Astrocyte of the hippocampus (primary cell): Measurements from ENCODE around the gene GFI1B.
A peak's percentile ranks its signal among the peaks of the same experiment; 100 is the strongest.
"Not testable (repeated sequence)": the region's sequence is repeated elsewhere in the genome, so short reads cannot be mapped to it uniquely, and the experiment has no call there.

Experiments used
- DNase-seq: peaks from one replicate; pipeline ENCODE4 v3.0.0; 2011; ENCODE audit warnings: low read depth, low spot score

The GFI1B gene

GRCh38 chr9:132991351-132992300 is 13.1 kb downstream of the GFI1B start:
- no peak for DNase-seq

GRCh38 chr9:132993511-132993939 is 15.0 kb downstream of the GFI1B start:
- DNase-seq: no peak

- peak; percentile 65 for DNase-seq
These were observed 16.1 kb downstream of the GFI1B start for GRCh38 chr9:132994410-132995120.

GRCh38 chr9:132995121-132995420 is 16.6 kb downstream of the GFI1B start:
- DNase-seq: no peak

- no peak for DNase-seq
These were observed 17.4 kb downstream of the GFI1B start for GRCh38 chr9:132995879-132996278.

DNA sequence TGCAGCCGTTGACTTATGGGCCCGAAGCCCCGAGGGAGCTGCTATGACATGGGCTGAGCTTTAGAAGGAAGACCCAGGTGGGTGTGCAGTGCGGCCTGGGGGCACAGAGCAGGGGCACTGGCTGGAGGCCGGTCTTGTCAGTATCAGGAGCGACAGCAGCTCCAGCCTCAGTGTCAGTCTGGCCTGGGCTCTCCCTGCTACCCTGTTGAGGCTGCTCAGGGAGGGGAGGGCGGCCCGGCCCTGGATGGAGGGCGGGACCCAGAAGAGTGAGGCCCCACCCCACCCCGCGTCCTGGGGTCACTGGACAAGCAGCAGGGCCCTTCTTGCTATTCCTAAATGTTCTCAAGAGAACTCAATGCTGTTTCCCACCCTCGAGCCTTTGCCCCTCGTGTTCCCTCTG is 18.0 kb downstream of the GFI1B start:
- DNase-seq: no peak

GRCh38 chr9:132997591-132997990 is 19.1 kb downstream of the GFI1B start:
- DNase-seq: no peak

DNA sequence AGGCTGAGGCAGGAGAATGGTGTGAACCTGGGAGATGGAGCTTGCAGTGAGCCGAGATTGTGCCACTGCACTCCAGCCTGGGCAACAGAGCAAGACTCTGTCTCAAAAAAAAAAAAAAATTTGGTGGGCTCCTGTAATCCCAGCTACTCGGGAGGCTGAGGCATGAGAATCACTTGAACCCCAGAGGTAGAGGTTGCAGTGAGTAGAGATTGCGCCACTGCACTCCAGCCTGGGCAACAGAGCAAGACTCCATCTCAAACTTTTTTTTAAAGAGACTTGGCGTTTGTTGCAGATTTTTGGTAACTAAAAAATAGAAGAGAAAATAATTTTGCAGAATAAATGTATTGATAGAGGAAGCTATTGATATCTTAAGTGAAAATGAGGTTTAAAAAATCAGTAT is 19.7 kb downstream of the GFI1B start:
- not testable (repeated sequence) for DNase-seq

DNA sequence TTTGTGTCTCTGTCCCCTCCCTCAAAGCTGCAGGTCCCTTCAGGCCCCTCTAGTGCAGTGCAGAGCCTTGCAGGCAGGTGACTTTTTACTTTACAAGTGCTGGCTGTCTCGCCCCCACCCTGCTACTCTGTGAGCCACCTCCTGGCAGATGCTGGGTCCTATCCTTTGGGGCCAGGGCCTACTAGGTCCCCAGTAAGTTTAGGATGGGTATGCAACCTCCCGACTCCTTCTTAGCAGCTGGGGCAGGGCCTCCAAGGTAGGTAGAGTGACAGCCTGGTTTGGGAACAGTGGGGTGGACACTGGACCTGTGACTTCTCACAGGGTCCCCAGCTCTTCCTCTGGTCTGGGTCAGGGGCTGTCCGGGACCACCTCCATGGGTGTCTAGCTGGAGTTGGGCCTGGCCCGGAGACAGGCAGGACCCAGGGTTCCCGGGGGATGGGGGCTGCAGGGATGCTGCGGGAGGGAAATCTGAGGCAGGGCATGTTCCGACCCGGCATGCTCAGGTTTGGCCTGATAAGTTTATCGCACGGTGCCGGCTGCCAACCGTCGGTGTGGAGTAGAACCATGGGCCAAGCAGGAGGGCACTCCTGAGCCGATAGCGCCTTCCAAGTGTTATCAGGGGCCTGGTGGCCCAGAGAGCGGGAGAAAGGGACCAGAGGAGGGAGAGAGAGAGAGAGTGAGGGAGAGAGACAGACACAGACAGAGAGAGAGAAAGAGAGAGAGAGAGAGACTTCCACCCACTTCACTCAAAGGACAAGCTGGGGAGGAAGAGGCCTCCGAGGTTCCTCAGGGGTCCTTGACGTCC is 20.5 kb downstream of the GFI1B start:
- no peak for DNase-seq

DNA sequence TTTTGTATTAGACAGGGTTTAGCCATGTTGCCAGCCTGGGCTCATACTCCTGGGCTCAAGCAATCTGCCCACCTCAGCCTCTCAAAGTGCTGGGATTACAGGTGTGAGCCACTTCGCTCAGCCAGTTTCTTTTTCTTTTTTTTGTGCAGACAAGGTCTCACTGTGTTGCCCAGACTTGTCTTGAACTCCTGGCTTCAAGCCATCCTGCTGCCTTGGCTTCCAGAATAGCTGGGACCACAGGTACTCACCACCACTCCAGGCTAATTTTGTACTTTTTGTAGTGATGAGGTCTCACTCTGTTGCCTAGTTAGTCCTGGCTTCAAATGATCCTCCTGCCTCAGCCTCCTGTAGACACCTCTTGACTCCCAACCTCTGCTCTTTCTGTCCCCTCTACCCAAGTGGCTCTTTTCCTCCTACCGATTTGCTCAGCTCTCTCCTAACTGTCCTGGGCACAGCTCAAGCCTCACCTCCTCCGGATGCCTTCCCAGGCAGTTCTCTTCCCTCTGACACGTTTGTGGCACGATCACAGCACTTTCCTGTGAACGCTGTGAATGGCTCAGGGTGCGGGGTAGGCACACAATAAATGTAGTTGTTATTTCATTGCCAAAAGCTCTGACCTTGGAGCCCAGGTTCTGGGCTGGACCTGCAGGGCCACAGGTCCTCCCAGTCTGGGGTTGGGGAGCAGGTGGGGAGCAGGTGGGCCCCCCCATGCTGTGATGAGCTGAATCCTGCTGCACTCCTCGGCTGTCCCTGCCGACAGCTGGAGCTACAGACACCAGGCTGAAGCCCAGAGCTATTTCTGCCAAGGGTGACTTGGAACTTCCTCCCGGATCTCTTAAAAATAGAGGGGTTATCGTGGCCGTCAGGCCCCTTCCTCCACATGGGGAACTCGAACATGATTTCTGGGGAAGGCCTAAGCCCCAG is 23.9 kb downstream of the GFI1B start:
- peak; percentile 40 for DNase-seq

DNA sequence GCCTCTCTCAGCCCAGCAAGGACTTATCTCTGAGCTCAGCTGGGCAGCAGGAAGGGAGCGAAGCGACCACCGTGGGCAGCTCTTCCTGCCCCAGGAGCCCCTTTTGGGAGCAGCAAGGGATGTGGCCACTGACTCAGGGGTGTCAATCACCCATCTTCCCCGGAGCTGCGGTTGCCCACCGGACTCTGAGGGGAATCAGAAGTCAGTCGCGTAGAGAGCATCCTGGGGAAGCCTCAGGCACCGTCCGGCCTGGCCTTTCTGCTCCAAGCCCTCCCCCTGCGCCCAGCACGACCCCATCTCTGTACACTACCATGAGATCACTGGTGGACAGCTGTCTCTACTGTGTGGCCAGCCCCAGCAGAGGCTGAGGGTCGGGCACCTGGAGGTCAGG is 24.6 kb downstream of the GFI1B start:
- DNase-seq: no peak

DNA sequence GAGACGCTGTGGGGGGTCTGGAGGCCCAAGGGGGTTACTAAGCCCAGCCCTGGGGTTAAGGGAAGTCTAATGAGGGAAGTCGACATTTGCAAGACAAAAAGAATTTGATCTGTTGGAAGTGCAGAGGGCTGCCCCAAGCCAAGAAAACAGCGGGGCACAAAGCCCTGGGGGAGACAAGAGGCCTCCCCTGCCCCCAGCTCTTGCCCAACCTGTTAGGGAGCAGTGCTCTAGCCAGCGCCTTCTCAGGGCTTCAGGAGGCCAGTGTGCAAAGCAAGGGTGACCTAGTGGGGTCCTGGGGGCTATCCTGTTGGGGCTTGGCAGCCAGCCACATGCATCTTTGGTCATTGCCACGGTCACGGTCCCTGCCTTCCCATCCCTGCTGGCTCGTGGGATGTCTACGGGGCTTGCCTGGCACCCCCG is 25.2 kb downstream of the GFI1B start:
- no peak for DNase-seq

DNA sequence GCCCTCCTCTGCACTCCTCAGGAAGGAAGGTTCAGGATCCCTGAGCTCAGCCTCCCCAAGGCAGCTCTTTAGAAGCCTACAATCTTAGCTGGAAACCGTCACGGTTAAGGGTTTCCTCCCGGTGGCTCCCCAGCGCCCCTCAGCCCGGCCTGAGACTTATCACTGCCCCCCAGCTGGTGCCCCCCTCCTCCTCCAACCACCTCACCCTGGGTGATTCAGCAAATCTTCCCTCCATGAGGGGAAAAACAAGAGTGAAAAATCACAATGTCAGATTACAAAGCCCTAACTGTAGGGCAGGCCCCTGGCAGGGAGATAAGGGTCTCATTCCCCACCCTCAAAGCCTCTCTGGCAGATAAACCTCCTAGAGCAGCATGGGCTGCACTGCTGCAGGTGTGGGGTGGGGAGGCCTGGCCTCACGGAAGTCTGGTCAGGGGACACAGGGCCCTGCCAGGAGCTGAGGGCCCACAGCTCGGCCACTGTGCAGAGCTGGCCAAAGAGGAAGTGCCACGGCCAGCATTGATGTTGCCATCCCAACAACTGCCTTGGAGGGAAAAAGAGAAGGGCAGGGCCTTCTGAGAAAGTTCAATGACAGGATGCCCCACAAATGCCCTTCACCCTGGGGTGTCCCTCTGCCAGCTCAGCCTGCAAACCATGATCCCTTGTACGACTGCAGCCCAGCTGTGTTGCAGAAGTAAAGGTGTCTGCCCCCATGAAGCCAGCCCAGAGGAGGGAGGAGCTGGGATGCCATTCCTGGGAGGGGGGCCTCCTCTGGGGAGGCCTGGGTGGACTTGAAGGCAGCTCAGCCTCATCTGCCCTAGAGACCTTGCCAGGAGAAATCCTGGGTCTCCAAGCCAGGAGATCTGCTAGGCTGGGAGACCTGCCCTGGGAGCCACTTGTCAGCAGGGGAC is 25.9 kb downstream of the GFI1B start:
- no peak for DNase-seq

- DNase-seq: no peak
These were observed 26.7 kb downstream of the GFI1B start for GRCh38 chr9:133004999-133005760.

DNA sequence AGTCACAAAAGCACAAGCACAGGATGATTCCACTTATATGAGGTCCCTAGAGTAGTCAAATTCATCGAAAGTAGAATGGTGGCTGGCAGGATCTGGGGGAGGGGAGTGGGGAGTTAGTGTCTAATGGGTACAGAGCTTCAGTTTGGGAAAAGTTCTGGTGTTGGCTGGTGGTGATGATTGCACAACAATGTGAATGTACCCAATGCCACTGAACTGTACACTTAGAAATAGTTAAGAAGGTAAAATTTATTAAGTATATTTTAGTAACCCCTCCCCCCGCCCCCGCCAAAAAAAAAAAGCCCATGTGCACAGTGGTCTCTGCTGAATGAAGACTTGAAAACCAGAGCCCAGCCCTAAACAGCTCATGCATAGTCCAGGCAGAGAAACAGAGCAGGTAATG is 27.5 kb downstream of the GFI1B start:
- DNase-seq: no peak

GRCh38 chr9:133006731-133007352 is 28.3 kb downstream of the GFI1B start:
- DNase-seq: no peak

- no peak for DNase-seq
These were observed 29.9 kb downstream of the GFI1B start for GRCh38 chr9:133008406-133008805.

DNA sequence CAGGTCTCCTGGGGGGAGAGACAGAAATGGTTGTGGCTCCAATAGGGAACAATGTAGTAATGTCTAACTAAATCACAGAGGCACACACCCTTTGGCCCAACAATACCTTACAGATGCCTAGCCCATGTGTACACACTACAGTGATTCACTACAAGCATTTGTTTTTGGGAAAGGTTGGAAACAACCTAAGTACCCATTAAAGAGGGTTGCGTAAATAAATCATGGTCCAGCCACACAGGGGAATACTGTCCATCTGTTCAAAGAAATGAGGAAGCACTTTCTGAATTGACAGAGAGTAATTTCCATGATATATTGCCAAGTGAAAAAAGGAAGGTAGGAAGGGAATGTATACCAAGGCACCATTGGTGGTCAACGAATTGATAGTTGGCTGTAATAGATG is 30.3 kb downstream of the GFI1B start:
- DNase-seq: no peak
